GM12865 (cell line): ENCODE data around the gene TRMT2A.

Experiments used
- DNase-seq: peaks from one replicate; pipeline ENCODE4 v3.0.0; 2010; ENCODE audit warnings: low read depth
- H3K4me3 ChIP-seq: 2 replicates; pipeline ENCODE4 v1.5.1; 2011; ENCODE audit warnings: mild to moderate bottlenecking, low read depth, low read length, control low read depth
- TF ChIP-seq, protein P1 (sequence below): IDR thresholded peaks from 2 replicates; pipeline ENCODE4 v1.5.1; 2011; ENCODE audit warnings: low read length, control low read depth, low read depth, inconsistent platforms; ENCODE audit not compliant: insufficient read depth; ENCODE audit errors: missing control alignments

TRMT2A gene

DNA sequence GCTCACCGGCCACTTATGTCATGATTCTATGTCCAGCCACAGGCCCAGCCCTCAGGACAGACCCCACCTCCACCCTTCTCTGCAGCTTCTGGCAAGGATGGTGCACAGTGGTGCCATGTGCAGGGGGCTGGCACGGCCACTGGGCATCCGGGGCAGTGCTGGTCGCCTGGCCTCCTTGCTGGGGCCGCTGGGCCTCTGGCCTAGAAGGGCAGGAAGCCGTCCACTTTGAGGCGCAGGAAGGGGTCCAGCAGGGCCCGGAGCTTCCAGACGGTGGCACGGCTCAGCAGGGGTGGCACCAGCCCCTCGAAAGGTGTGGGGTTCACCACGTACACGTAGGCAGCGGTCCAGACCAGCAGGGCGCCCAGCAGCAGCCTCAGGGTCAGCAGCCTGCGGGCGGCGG, 31.4 kb upstream of the TRMT2A start:
- TF ChIP-seq, protein P1, sequence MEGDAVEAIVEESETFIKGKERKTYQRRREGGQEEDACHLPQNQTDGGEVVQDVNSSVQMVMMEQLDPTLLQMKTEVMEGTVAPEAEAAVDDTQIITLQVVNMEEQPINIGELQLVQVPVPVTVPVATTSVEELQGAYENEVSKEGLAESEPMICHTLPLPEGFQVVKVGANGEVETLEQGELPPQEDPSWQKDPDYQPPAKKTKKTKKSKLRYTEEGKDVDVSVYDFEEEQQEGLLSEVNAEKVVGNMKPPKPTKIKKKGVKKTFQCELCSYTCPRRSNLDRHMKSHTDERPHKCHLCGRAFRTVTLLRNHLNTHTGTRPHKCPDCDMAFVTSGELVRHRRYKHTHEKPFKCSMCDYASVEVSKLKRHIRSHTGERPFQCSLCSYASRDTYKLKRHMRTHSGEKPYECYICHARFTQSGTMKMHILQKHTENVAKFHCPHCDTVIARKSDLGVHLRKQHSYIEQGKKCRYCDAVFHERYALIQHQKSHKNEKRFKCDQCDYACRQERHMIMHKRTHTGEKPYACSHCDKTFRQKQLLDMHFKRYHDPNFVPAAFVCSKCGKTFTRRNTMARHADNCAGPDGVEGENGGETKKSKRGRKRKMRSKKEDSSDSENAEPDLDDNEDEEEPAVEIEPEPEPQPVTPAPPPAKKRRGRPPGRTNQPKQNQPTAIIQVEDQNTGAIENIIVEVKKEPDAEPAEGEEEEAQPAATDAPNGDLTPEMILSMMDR, result no peak
- no peak for DNase-seq
- no peak overlapping the region for H3K4me3 ChIP-seq

DNA sequence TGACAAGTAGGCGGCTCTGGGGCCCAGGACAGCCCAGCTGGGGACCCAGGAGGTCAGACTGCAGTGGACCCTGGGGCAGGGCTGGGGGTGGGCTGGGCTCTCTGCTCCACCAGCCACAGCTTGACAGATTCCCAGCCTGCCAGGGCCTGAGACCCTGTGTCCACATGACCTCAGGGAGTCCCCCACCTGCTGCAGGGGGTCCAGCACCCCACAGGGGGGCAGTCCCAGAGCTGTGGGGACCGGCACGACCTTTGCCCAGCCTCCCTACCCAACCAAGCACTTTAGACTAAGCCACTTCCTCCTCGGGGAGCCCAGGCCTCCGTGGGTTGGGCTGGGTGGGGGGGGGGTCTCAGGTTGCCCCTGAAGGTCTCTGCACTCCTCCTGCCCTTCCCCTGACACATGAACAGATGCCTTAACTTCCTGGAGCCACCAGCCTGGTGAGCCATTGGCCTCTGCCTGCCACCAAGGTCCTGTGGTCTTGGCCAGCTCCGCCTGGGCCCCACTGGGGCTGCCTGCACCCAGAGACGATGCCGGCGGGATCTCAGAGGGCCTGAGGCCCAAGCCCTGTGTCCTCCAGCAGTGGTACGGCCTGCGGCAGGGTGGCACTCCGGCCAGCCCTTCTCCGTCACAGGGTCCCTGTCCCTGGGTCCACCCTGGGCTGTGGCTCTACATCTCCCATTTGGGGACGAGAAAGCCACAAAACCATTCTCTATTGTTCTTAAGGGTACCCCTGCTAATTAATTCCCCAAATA, 30.4 kb upstream of the TRMT2A start:
- TF ChIP-seq, protein P1, result no peak
- DNase-seq, result no peak

DNA sequence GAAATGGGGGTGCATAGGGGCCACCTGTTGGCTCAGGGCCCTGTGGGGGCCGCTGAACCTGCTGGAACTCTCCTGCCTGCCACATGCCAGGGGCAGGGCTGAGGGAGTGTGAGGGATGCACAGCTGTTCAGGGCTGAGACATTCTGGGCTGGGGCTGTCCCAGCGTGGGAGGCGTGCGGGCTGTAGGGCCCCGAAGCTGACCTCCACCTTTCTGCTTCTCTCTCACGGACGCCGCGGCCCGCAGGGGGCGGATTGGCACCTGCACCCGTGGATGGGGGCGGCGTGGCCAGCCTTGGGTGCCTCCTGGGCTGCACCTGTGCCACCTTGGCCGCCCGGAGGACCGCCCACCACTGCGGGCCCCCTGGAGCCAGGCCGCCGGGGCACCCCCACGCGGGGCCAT, 29.8 kb upstream of the TRMT2A start:
- no peak for DNase-seq
- H3K4me3 ChIP-seq, result no peak overlapping the region
- TF ChIP-seq, protein P1, result no peak

More for the DNA sequence above, 30.4 kb upstream of the TRMT2A start:
- no peak overlapping the region for H3K4me3 ChIP-seq

DNA sequence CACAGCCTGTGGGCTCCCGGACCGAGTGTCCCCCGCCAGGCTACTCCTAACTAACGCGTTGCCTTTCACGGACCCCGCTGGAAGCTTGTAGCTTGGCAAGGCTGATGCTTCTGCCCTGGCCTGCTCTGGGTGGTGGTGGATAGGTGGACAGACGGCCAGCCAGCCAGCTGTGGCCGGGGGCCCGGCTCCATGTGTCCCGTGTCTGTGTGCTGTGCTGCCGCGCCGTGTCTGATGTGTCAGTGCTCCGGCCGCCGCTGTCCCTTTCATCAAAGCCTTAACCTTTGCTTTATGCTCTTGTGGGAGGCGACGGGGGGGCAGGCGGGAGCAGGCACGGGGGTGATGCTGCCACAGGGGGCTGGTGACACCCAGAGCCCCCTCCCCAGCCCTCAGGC, 28.8 kb upstream of the TRMT2A start:
- no peak overlapping the region for H3K4me3 ChIP-seq
- TF ChIP-seq, protein P1, result no peak
- DNase-seq, result no peak

DNA sequence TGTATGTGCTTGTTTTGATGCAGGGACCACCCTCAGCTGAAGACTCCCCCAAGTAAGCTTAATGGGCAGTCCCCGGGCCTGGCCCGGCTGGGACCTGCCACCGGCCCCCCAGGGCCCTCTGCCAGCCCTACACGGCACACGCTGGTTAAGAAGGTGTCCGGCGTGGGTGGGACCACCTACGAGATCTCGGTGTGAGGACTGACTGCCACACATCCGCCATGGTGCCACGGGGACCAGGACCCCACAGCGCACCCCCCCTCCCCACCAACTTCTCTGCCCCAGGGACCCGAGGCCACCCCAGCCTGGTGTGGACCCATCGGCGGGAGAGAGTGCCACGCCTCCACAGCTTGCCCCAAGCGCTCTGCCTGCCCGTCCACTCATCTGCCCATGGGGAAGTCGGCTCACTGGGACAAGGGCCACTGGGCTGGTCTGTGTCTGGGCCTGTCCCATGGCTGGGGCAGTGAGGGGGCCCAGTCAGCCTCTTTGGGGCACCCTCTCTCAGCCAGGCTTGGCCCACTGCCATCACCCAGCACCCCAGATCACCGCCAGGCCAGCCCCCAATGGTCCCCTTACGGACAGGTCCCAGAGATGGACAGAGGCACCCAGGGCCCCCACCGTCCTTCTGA, 28.3 kb upstream of the TRMT2A start:
- TF ChIP-seq, protein P1, result no peak
- no peak overlapping the region for H3K4me3 ChIP-seq
- no peak for DNase-seq

DNA sequence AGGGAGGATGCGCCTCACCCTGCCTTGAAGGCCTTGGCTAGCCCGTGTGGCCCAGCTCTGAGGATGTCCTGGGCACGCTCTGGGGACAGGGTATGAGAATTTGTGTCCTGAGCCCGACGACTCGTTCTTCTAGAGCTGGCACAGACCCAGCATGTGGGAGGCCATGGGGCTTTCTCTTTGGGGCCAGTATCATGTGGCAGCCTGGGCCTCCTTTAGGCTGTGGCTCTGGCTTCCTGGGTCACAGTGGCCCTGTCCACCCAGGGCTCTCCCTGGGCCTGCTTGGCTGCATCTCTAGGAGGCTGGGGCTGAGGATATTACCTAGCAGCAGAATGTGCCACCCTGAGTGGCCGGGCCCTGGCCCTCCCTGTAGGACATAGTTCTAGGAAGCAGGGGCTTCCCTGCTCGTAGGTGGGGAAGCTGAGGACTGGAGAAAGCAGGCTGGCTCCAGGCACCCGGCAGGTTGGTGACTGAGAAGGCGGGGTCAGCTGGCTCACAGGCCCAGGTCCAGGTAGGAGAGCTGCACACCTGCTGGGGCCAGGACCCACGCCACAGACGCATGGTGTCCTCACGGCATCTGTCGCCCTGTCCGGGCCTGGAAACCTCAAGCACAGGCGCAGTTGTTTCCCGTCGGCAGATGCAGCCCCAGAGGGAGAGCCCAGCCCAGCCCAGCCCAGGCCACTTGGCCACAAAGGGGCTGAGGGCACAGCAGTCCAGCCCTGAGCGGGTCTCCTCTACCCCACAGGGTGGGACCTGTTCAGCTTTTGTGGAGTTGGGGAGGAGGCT, 27.0 kb upstream of the TRMT2A start:
- no peak for DNase-seq
- TF ChIP-seq, protein P1, result no peak
- no peak overlapping the region for H3K4me3 ChIP-seq
